Measurements from ENCODE around the gene AKAP17A.

GRCh38 chrX:1623691-1624090 is 32.3 kb downstream of the AKAP17A start:
- TF ChIP-seq CTCF (IDR thresholded peaks at IDR 0.05) (no peak), POLR2A (IDR thresholded peaks at IDR 0.05) (no peak)

Data from thyroid gland (tissue), 4 donors.